GM12874 (cell line): ENCODE data around the gene TWNK.

ENCODE experiments used
- TF ChIP-seq, protein P1 (sequence below): IDR thresholded peaks from 2 replicates; pipeline ENCODE4 v1.5.1; 2011; ENCODE audit warnings: low read depth, mild to moderate bottlenecking, control low read depth, low read length, moderate library complexity; ENCODE audit not compliant: insufficient read depth

TWNK gene

DNA sequence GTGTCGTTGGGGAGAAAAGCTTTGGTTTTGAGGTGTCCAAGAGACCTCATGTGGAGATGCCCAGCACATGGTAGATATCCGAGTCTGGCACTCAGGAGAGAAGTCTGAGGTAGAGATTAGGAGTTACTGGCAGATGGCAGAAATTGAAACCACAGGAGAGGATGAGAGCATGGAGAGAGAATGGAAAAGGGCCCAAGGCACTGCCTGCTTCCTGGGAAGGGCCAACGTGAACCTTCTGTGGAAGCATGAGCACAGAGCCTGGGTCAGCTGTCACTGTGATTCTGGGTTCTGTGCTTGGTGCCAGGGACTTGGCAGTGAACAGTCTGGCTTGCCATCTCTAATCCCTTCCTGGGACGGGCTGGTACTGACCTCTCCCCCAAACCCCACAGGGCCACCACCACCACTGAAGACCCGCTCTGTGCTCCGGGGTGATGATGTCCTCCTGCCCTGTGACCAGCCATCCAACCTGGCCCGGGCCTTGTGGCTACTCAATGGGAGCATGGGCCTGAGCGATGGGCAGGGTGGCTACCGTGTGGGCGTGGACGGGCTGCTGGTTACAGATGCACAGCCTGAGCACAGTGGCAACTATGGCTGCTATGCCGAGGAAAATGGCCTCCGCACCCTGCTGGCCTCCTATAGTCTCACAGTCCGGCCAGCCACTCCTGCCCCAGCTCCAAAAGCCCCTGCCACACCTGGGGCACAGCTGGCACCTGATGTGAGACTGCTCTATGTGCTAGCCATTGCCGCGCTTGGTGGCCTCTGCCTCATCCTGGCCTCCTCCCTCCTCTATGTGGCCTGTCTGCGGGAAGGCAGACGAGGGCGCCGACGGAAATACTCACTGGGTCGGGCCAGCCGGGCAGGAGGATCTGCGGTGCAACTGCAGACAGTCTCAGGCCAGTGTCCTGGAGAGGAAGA lies 4.2 kb upstream of the TWNK start:
- TF ChIP-seq, protein P1, sequence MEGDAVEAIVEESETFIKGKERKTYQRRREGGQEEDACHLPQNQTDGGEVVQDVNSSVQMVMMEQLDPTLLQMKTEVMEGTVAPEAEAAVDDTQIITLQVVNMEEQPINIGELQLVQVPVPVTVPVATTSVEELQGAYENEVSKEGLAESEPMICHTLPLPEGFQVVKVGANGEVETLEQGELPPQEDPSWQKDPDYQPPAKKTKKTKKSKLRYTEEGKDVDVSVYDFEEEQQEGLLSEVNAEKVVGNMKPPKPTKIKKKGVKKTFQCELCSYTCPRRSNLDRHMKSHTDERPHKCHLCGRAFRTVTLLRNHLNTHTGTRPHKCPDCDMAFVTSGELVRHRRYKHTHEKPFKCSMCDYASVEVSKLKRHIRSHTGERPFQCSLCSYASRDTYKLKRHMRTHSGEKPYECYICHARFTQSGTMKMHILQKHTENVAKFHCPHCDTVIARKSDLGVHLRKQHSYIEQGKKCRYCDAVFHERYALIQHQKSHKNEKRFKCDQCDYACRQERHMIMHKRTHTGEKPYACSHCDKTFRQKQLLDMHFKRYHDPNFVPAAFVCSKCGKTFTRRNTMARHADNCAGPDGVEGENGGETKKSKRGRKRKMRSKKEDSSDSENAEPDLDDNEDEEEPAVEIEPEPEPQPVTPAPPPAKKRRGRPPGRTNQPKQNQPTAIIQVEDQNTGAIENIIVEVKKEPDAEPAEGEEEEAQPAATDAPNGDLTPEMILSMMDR = no peak

- TF ChIP-seq, protein P1 = no peak
Observed at GRCh38 chr10:100983868-100984671, 3.3 kb upstream of the TWNK start.

DNA sequence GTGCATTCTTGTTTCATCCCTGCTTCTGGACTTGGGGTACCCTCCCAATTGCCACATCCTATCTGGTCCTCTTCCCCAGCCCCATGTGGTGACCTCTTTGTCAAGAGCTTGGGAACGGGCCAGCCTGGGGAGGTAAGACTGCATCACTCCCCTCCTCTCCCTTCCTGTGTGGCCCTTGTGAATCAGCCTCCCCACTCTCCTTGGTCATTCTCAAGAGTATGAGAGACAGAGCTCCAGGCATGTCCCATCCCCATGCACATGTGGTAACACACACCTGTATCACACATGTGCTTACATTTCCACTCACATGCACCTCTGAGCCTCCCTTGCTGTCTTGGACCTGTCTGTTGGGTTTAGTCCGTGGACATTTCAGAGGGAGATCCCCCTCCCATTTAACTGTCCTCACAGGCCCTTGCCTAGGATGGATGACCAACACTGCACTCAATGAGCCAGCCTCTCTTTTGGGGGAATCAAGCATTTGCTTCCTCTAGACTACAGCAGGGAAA lies 2.6 kb upstream of the TWNK start:
- TF ChIP-seq, protein P1 = no peak

- TF ChIP-seq, protein P1 = no peak
Observed at GRCh38 chr10:100985336-100985735, 2.0 kb upstream of the TWNK start.

DNA sequence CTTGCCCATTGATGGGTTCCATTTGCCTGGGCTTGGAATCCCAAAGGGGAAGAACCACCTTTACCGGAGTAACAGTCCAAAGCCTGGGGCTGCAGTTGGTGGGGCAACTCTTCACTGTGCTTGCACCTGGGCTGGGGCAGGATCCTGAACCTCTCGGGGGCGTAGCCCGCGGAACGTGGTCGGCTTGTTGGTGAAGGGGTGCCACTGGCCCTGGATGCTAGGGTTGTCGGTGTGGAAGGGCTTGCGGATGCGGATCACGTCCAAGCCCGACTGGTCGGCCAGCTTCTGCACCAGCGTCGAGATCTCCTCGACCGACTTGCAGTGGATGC lies 756 bp upstream of the TWNK start:
- TF ChIP-seq, protein P1 = no peak

DNA sequence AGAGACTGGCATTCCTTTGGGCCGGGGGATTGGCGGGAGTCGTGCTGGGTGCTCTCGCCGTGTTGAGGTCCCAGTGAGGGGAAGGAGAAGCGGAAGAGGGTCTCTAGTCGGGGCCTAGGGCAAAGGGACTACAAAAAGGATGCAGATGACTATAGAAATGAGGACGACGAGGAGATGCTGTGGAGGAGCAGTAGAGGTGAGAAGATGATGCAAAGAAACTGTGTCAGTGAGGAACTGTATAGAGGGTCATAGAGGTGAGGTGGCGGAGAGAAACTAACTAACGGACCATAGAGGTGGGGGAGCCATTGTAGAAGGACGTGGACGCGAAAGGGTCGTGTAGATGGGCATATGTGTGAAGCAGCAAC lies 324 bp downstream of the TWNK start:
- TF ChIP-seq, protein P1 = no peak

- TF ChIP-seq, protein P1 = no peak
Observed at GRCh38 chr10:100988166-100988565, 823 bp downstream of the TWNK start.
